Activated naive CD4-positive, alpha-beta T cell treated with anti-CD3 and anti-CD28 coated beads, Interleukin-2, amount 50 U/mL, for 16 hours (primary cell): ENCODE results near the gene RNF126.
"Not testable (repeated sequence)": the region's sequence is repeated elsewhere in the genome, so short reads cannot be mapped to it uniquely, and the experiment has no call there.

ENCODE experiments used
- DNase-seq: peaks from one replicate; pipeline ENCODE4 v3.0.0-alpha.2; 2020

Gene RNF126

GRCh38 chr19:609004-609346 lies 54.0 kb downstream of the RNF126 start:
- DNase-seq, result no peak

GRCh38 chr19:608155-609003 lies 54.6 kb downstream of the RNF126 start:
- DNase-seq, result no peak

- no peak for DNase-seq
Measured at GRCh38 chr19:607301-608154, 55.5 kb downstream of the RNF126 start.

- not testable (repeated sequence) for DNase-seq
Measured at GRCh38 chr19:605061-605971, 57.7 kb downstream of the RNF126 start.

DNA sequence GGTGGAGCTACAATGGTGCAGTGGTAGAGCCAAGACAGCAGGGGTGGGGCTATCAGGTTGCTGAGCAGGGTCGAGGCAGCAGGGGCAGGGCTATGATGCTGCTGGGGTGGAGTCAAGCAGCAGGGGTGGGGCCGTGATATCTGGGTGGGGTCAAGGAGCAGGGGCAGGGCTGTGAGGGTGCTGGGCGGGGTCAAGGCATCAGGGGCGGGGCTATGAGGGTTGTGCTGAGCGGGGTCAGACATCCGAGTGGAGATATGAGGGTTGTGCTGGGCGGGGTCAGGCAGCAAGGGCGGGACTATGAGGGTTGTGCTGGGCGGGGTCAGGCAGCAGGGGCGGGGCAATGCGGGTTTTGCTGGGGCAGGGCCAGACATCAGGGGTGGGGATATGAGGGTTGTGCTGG lies 58.7 kb downstream of the RNF126 start:
- peak; percentile 30 for DNase-seq

DNA sequence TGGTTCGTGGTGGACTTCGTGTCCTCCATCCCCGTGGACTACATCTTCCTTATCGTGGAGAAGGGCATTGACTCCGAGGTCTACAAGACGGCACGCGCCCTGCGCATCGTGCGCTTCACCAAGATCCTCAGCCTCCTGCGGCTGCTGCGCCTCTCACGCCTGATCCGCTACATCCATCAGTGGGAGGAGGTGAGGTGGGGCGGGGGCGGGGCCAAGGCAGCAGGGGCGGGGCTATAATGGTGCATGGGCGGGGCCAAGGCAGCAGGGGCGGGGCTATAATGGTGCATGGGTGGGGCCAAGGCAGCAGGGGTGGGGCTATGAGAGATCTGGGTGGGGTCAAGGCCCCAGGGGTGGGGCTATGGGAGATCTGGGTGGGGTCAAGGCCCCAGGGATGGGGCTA lies 59.2 kb downstream of the RNF126 start:
- not testable (repeated sequence) for DNase-seq

GRCh38 chr19:603302-603639 lies 59.7 kb downstream of the RNF126 start:
- not testable (repeated sequence) for DNase-seq

- DNase-seq, result no peak
Measured at GRCh38 chr19:602391-603301, 60.4 kb downstream of the RNF126 start.

GRCh38 chr19:601790-602189 lies 61.2 kb downstream of the RNF126 start:
- DNase-seq, result no peak

GRCh38 chr19:601310-601709 lies 61.7 kb downstream of the RNF126 start:
- DNase-seq, result no peak
